ENCODE measurements around the gene ATP11C.
"Not testable (repeated sequence)": the region's sequence is repeated elsewhere in the genome, so short reads cannot be mapped to it uniquely, and the experiment has no call there.

ATP11C gene

DNA sequence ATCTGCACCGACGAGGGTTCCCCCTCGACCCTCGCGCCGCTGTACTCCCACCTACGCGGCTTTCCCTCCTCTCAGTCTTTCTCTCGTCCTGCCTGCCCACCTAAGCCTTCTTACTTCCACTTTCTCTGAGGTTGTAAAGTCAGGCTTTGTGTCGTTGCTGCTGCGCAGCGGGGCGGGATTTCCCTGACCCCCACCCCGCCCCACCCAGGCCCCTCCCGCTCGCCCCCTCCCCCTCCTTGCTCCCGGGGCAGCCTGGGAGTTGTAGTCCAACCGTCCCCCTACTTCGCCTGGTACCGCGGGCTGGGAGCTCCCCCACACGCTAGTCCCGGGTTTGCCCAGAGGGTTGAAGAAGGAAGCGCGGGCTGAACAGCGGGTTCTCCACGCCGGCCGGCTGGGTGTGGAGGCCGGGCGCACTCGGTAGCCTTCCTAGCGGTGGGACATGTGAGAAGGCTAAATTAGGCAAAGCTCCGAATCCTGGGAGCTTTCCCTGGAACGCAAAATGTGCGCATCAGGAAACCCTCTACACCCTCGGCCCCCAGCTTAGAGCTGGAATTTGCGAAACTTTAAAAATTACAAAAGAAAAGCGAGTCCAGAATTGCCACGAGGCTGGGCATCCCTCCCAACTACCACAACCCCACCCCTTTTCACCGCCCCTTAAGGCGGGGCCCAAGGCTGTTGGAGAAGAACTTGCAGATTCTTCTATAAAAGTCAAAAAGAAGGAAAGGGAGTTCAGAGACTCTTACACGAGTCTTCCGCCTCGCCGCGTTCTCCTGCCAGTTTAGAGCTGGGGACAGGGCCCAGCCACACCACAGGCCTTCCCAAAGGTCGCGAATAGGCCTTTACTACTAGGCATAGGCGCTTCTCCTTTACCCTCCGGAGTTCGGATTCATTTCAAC lies at the start of gene ATP11C:
Gene ATP11C (minus strand): TSS at position 153 of the 896 bp plus-strand sequence. CDS start 1,011 bp downstream, outside the sequence.
- DNase-seq = peak; percentile 21

DNA sequence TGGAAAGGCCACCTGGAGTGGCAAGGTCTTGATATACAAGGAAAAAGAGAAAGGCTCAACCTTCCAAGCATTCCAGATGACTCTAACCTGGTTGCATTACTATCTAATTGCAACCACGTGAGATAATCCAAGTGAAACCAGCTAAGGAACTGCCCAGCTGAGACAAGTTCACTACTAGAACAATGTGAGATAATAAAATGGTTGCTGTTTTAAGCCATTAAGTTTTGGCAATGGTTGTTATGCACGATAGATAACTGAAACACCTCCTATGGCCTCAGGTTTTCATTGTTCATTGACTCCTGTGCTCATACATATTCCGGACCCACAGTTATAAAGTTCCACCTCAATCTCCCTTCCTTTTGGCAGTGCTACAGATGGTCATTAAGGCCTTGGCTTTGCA lies 41.6 kb upstream of the ATP11C start:
- no peak for DNase-seq

DNA sequence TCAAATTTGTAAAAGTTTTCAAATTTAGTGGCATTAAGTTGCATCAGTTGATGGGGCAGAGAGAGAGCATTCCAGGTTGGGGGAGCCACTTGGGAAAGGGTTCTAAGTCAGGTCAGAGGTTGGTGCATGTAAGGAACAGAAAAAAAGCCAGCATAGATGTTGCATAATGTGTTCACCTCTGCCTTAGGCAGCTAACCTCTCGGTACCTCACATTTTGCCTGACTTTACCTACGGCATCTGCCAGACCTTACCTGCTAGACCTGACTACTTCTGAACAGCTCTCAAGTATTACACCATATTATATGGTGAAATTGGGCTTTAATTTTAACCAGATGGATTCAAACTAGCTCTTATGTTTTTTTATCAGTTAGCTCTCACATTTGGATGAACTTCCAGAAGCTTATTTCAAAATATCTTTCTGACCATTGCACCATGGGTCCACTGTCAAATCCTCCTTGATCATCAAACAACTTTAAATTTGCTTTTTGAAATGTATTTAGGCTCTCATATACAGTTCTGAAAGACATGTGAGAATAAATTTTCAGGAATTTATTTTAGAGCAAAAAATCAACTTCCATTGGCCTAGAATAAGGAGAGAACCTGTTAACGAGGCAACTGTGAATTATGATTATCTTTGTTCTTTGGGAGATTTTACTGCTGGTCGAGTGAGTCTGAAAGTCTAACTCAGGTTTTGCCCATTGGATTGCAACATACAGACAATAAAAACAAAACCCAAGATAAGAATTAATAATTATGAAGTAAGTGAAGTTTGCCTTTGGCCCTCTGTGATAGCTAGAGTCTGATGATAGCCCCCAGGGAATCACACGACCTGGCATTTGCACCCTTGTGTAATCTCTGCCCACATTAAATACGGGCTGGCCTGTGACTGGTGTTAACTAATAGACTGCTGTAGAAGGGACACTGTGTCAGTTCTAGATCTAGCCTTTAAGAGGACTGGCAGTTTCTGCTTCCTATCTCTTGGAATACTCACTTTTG lies 40.1 kb upstream of the ATP11C start:
- DNase-seq = no peak

- DNase-seq = no peak
These were observed 39.3 kb upstream of the ATP11C start for GRCh38 chrX:139972113-139972512.

DNA sequence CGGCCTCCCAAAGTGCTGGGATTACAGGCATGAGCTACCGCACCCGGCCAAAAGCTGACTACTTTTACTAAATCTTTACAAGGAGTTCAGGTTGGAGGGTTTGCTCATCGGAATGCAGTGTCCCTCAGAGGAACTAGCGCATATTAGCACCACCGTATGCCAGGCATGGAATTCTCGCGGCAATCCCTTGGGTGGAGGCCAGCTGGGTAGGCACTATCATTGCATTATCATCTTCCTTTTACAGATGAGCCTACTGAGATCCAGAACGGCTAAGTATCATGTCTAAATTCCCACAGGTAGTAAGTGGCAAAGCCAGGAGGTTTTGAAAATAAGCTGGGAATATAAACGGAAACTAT lies 38.5 kb upstream of the ATP11C start:
- DNase-seq = no peak

- DNase-seq = no peak
These were observed 36.4 kb upstream of the ATP11C start for GRCh38 chrX:139969286-139969685.

DNA sequence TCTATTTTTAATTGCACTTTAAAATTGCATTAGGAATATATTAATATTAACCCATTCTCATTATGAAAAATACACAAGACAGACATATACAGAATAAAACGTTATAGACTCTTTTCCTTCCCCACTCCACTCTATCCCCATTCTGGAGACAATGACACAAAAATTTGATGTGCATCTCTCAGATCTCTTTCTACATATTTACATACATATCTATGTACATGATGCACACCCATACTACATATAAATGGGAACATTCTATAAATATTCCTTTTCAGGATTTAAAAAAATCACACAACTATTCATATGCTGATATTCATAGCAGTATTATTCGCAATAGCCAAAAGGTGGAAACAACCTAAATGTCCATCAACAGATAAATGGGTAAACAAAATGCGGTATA lies 34.9 kb upstream of the ATP11C start:
- DNase-seq = no peak

DNA sequence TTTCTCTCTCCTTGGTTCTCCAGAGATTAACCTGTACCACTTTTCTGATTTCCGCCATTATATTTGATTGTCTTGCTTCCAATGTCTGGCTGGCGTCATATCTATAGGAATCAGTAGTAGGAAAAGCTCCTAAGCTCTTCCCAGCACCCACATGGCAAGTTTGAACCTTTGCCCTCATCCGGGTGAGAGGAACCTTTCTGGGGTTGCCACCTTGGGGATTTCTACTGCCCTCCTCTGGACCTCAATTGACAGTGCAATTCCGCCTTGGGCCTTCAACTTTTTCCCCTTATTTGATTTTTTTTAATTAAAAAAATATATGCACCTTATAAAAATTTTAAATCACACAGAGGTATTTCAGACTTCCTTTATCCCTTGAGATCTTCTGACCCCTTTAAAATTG lies 34.4 kb upstream of the ATP11C start:
- no peak for DNase-seq

GRCh38 chrX:139966159-139966558 lies 33.3 kb upstream of the ATP11C start:
- DNase-seq = not testable (repeated sequence)

GRCh38 chrX:139965421-139965820 lies 32.6 kb upstream of the ATP11C start, which contains the start of gene CXorf66:
Gene CXorf66 (minus strand): TSS chrX:139965521. CDS start chrX:139965496, 25 bp downstream.
- no peak for DNase-seq

GRCh38 chrX:139961091-139961490 lies 28.2 kb upstream of the ATP11C start:
- DNase-seq = not testable (repeated sequence)

GRCh38 chrX:139949703-139950102 lies 16.9 kb upstream of the ATP11C start:
- DNase-seq = no peak

DNA sequence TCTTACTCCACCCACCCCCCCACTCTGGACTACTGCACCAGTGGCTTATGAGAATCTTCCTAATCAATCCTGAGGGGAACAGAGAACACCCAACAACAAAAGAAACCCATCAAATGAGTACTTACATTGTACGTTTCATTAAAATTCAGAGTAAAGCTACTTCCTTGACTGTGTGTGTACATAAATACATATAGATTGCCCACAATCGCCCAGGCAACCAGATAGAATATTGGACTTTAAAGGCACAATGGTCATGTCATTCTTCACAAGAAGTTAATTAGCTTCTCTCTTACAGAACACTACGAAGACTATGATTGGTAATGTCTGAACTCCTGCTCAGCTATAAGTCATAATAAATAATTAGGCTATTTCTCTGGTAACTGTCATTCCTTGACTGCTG lies 12.2 kb upstream of the ATP11C start:
- DNase-seq = no peak

DNA sequence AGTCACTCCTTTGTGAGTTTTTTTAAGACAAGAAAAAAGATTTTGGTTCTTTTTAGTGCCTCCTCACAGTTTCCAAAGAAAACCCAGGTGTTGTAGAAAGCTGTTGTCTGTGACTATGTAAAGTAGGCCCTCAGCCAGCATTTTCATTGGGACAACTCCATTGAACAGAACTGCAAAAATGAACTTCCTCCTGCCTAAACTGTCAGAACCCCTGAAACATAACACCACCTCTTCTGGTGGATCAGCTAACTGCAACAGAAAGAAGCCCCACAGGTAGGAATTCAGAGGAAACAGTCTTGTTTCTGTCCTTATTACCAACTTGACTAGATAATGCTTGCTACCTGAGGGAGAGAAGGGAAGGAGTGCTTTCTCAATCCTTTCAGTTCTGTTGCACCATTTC lies 3.4 kb upstream of the ATP11C start:
- no peak for DNase-seq

- no peak for DNase-seq
These were observed 1.1 kb upstream of the ATP11C start for GRCh38 chrX:139933904-139934303.

DNA sequence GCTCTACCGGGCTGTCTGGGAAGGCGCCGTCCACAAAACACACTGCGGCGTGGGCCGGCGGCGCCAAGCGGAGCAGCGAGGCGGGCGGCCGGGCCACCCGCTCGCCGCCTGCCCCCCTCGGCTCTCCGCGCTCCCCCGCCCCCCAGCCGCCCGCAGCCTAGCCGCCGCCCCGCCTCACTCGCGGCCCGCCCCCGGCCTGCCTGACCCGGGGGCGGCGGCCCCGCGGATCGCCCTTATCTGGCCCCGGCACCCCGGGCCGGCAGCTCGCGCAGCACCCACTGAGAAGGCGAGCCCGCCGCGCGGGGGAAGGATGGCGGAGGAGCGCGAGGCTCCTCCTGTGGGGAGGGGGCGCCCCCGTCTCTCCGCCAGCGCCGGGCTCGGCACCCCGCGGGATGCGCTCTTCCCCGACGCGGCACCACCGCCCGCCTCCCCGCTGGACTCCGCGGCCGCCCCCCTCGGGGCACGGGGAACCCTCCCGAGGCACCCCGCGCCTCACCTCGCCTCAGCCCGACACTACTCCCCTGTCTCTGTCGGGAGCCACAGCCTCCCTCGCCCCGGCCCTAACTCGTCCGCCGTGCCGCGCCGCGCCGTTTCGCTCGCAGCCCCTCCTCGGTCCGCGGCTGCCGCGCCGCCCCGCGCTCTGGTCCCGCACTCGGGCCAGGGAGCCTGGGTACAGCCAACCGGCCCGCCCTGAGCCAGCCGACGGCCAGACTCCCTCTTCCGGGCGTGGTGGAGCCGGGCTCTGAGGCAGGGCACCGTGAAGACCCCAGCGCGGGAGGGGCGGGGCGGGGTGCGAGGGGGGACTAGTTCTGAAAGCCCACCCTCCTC lies 566 bp downstream of the ATP11C start:
- no peak for DNase-seq

GRCh38 chrX:139931646-139932072 lies 1.2 kb downstream of the ATP11C start:
- no peak for DNase-seq

DNA sequence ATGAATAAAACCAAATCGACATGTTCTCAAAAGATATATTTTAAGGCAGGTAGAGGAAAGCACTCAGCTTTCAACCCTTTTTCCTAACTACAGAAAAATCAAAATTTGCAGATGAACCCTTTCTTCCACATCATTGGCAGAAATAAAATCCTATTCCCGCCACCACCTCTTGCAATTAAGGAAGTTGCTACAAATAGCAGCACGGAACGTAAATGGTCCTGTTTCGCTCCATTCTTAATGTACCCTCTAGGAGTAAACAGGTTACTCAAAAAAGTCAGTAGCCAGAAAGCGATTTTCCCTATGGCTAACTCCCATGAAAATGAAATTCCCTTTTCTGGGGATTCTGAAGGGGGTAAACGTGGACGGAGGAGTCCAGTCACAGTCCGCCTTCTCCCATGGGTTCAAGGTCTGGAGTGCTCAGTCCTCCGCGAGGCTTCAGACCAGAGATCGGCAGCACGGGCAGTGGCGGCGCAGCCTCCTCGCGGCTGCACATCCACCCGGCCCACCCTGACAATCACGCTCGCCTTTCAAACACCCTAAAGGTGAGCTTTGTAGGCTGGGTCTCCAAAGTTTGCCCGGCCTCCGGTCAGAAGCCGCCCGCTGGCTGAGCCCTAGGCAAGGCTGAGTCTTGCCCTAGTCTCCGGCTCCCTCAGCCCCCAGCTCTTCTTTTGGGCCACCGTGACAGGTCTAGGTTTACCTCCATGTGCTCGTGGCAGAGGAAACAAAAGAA lies 1.8 kb downstream of the ATP11C start:
- DNase-seq = peak; percentile 6

DNA sequence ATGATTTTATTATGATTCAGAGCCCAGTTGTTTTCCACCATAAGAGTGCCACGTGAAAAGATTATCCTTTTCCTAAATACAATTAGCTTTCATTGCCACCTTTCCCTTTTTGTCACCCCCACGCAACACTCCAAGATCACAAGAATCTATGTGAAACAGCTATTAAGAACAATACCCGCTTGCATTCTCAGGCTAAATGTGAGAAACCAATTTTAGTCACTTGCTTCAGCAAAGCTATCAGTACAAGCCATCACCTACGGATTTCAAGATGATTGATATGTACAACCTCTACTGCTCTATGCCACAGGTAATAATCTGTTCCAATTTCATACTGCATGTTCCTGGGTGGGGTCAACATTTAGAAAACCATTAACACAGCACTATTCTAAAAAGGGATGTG lies 2.5 kb downstream of the ATP11C start:
- no peak for DNase-seq

- DNase-seq = no peak
These were observed 3.0 kb downstream of the ATP11C start for GRCh38 chrX:139929876-139930275.

GRCh38 chrX:139924696-139925095 lies 8.2 kb downstream of the ATP11C start:
- DNase-seq = no peak
